GM12874 (cell line): ENCODE results near the gene SLC41A2.

Experiments
- TF ChIP-seq, protein P1 (sequence below): IDR thresholded peaks from 2 replicates; pipeline ENCODE4 v1.5.1; 2011; ENCODE audit warnings: low read depth, mild to moderate bottlenecking, control low read depth, low read length, moderate library complexity; ENCODE audit not compliant: insufficient read depth

The SLC41A2 gene

GRCh38 chr12:104911942-104912341, 46.1 kb downstream of the SLC41A2 start:
- TF ChIP-seq, protein P1, sequence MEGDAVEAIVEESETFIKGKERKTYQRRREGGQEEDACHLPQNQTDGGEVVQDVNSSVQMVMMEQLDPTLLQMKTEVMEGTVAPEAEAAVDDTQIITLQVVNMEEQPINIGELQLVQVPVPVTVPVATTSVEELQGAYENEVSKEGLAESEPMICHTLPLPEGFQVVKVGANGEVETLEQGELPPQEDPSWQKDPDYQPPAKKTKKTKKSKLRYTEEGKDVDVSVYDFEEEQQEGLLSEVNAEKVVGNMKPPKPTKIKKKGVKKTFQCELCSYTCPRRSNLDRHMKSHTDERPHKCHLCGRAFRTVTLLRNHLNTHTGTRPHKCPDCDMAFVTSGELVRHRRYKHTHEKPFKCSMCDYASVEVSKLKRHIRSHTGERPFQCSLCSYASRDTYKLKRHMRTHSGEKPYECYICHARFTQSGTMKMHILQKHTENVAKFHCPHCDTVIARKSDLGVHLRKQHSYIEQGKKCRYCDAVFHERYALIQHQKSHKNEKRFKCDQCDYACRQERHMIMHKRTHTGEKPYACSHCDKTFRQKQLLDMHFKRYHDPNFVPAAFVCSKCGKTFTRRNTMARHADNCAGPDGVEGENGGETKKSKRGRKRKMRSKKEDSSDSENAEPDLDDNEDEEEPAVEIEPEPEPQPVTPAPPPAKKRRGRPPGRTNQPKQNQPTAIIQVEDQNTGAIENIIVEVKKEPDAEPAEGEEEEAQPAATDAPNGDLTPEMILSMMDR: no peak

DNA sequence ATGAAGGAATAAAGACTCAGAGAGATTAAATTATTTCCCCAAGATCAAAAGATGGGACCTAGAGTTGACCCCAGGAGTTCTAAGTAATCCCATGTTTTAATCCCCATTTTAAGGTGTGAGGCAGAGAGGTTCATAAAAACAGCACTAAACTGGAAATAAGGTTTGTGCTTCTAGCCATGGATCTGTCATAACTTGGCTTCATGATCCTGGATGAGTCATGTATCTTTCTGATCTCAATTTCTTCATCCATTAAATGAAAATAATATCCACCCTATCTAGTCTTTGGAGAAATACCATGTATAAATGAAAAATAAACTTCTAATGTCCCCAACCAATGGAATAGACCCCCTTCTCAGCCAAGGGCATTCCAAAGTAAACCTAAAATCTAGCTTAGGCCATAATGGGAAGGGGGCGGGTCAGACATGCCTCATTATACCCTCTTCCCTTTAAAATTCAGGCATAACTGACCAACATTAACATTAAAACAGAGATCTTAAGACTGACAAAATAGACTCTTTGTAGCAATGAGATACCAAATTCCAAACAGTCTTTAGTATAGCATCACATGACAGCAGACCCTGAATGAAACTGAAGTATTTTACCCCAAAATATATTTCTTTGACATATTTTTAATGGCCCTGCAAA, 47.8 kb downstream of the SLC41A2 start:
- TF ChIP-seq, protein P1: no peak

DNA sequence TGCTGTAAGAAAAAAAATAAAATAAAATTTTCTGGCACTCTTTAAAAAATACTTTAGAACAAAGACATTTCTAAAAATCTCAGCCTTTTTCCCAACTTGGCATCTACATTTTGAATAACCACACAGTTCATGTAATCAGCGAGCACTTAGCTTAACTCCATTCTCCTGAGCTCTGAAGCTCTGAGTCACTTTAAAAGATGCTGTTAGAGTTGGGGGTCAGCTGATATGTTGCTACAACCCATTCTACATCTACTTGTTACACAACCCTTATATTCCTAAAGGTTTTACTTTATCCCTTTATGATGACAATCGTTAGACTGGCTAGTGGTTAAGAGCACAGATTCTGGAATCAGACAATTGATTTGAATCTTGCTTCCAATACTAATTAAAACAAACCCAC, 48.3 kb downstream of the SLC41A2 start:
- TF ChIP-seq, protein P1: no peak
